Measurements from ENCODE around the gene KIAA1328. TPM values are rescaled to one million over a fixed set of nuclear protein-coding genes. Genes with fewer than 3 reads are reported as not detected.

KIAA1328 gene
- total RNA-seq, 1 donor from 2014 or later = 11.6 TPM

GRCh38 chr18:37218022-37218590, 389.2 kb downstream of the KIAA1328 start:
- H3K27me3 Mint-ChIP-seq = no peaks in the 10 kb centered on the region
- no peaks in the 10 kb centered on the region for H3K9me3 Mint-ChIP-seq

GRCh38 chr18:37219257-37219656, 390.3 kb downstream of the KIAA1328 start:
- no peaks in the 10 kb centered on the region for H3K36me3 Mint-ChIP-seq
- no peaks in the 10 kb centered on the region for H3K4me1 Mint-ChIP-seq (ENCODE audit: unreplicated experiment)
- H3K27me3 Mint-ChIP-seq = no peaks in the 10 kb centered on the region
- no peak for TF ChIP-seq CTCF (conservative IDR thresholded peaks at IDR 0.05)
- no peak overlapping the region for H3K4me3 Mint-ChIP-seq
- DNase-seq (ENCODE audit: extremely low spot score, unreplicated experiment) = no peak
- no peak overlapping the region for H3K27ac Mint-ChIP-seq
- no peaks in the 10 kb centered on the region for H3K9me3 Mint-ChIP-seq

More at GRCh38 chr18:37218022-37218590, 389.2 kb downstream of the KIAA1328 start:
- Mint-ChIP-seq H3K4me3 (no peak overlapping the region), H3K4me1 (ENCODE audit: unreplicated experiment) (no peaks in the 10 kb centered on the region), H3K36me3 (no peaks in the 10 kb centered on the region), H3K27ac (no peak overlapping the region)
- DNase-seq (ENCODE audit: extremely low spot score, unreplicated experiment) = no peak
- TF ChIP-seq CTCF (conservative IDR thresholded peaks at IDR 0.05) = no peak

DNA sequence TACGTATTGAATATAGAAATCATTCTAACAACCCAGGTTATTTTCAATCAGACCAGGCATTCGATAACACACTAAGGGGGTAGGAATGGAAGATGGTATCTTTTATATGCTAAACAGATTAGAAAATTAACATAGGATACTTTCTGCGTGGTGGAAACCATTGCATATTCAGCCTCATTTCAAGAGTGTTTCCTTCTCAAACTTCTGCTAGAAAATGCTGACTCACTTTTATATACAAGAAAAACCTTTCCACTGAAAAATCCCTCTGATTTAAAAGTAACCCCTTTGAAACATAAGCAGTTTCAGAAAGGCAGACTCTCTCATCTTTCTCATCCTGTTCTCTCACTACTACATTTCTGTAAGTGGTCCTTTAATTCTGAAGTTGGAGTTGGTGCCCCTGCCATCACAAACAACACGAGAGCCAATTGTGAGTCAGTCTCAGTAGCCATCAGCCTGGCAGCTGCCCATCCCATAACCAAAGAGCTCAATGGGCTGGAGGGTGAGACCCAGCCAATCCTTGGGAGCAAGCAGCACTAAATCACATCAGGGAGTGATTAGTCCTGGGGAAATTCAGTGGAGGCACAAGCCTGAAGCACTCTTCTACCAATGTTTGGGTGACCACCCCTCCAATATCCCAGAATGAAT, 393.5 kb downstream of the KIAA1328 start:
- H3K36me3 Mint-ChIP-seq = no peaks in the 10 kb centered on the region
- no peak for DNase-seq (ENCODE audit: extremely low spot score, unreplicated experiment)
- H3K9me3 Mint-ChIP-seq = no peaks in the 10 kb centered on the region
- TF ChIP-seq CTCF (conservative IDR thresholded peaks at IDR 0.05) = no peak
- no peaks in the 10 kb centered on the region for H3K4me1 Mint-ChIP-seq (ENCODE audit: unreplicated experiment)
- H3K27ac Mint-ChIP-seq = no peak overlapping the region
- H3K27me3 Mint-ChIP-seq = no peaks in the 10 kb centered on the region
- H3K4me3 Mint-ChIP-seq = no peak overlapping the region

- H3K36me3 Mint-ChIP-seq = no peaks in the 10 kb centered on the region
- H3K27me3 Mint-ChIP-seq = no peaks in the 10 kb centered on the region
- H3K27ac Mint-ChIP-seq = no peak overlapping the region
- DNase-seq (ENCODE audit: extremely low spot score, unreplicated experiment) = no peak
- no peaks in the 10 kb centered on the region for H3K9me3 Mint-ChIP-seq
- H3K4me3 Mint-ChIP-seq = no peak overlapping the region
- H3K4me1 Mint-ChIP-seq (ENCODE audit: unreplicated experiment) = no peaks in the 10 kb centered on the region
- TF ChIP-seq CTCF (conservative IDR thresholded peaks at IDR 0.05) = no peak
These were observed 394.1 kb downstream of the KIAA1328 start for GRCh38 chr18:37222999-37223378.

GRCh38 chr18:37225279-37225678, 396.4 kb downstream of the KIAA1328 start:
- H3K27me3 Mint-ChIP-seq = no peaks in the 10 kb centered on the region
- no peak overlapping the region for H3K4me3 Mint-ChIP-seq
- peaks cover 4% of the 10 kb centered on the region for H3K36me3 Mint-ChIP-seq
- no peak for DNase-seq (ENCODE audit: extremely low spot score, unreplicated experiment)
- H3K9me3 Mint-ChIP-seq = no peaks in the 10 kb centered on the region
- no peaks in the 10 kb centered on the region for H3K4me1 Mint-ChIP-seq (ENCODE audit: unreplicated experiment)
- H3K27ac Mint-ChIP-seq = no peak overlapping the region
- TF ChIP-seq CTCF (conservative IDR thresholded peaks at IDR 0.05) = no peak
